Kidney epithelial cell (primary cell): Measurements from ENCODE around the gene URM1. TPM values are rescaled to one million over a fixed set of nuclear protein-coding genes. Genes with fewer than 3 reads are reported as not detected.

Source experiments
- DNase-seq: peaks from one replicate; pipeline ENCODE4 v3.0.0-alpha.2; 2010; ENCODE audit warnings: low read depth
- H3K27me3 ChIP-seq: 2 replicates; pipeline ENCODE4 v1.6.0; 2011; ENCODE audit warnings: low read length; ENCODE audit not compliant: control insufficient read depth, insufficient read depth
- H3K36me3 ChIP-seq: 2 replicates; pipeline ENCODE4 v1.5.1; 2011; ENCODE audit warnings: low read length; ENCODE audit not compliant: control insufficient read depth, insufficient read depth
- H3K4me3 ChIP-seq: 2 replicates; pipeline ENCODE4 v1.5.1; 2011; ENCODE audit warnings: low read depth, mild to moderate bottlenecking, control low read depth, low read length
- CTCF ChIP-seq: IDR thresholded peaks from 2 replicates; pipeline ENCODE4 v1.5.1; 2011; ENCODE audit warnings: mild to moderate bottlenecking, moderate library complexity, low read length, control low read depth, inconsistent platforms; ENCODE audit not compliant: insufficient read depth, poor library complexity, severe bottlenecking
- total RNA-seq: library from RNA; depleted of rRNA; stranded (reverse); fragments of >200 nt; gene quantifications from 2 replicates; pipeline ENCODE4 v1.2.3, GENCODE V29; 2015

The URM1 gene
- total RNA-seq, 1 donor from 2014 or later = 49.9 TPM

GRCh38 chr9:128360826-128361225 is 10.3 kb upstream of the URM1 start:
- no peaks in the 10 kb centered on the region for H3K36me3 ChIP-seq
- H3K27me3 ChIP-seq = no peaks in the 10 kb centered on the region
- no peak for TF ChIP-seq CTCF
- no peak for DNase-seq
- no peak overlapping the region for H3K4me3 ChIP-seq

- DNase-seq = no peak
- Histone ChIP-seq H3K27me3 (no peaks in the 10 kb centered on the region), H3K4me3 (no peak overlapping the region), H3K36me3 (no peaks in the 10 kb centered on the region)
- no peak for TF ChIP-seq CTCF
Observed at GRCh38 chr9:128361296-128361985, 9.7 kb upstream of the URM1 start.

DNA sequence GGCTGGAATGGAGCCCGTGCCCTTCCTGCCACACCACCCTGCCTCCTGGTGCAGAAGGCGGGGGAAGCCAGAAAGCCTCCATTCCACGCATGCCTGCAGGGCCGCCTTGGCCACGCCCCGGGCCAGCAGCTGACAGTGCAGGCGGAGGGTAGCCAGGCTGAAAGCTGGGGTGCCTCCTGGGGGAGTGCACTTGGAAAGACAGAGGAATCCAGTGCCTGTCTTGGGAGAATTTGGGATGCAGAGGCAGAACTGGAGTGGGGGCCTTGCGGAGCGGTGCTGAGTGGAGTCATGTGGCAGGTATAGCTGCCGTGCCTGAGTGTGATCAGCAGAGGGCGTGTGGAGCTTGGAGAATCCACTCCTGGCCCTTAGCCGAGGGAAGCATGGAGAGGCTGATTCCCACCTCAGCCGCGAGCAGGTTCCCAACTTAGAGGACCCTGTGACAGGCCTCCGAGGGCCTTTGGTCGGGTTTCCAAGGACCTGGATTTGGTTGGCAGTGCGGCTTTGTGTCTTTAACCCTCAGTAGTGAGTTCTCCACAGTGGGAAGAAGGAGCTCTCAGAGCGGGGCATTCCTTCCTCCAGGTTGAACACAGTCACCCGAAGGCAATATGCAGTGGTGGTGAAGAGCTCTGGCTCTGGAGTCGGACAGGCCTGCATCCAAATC is 9.1 kb upstream of the URM1 start:
- no peak for DNase-seq
- no peaks in the 10 kb centered on the region for H3K27me3 ChIP-seq
- no peaks in the 10 kb centered on the region for H3K36me3 ChIP-seq
- TF ChIP-seq CTCF = peak; percentile 91
- peak overlapping the region; percentile 21 for H3K4me3 ChIP-seq

DNA sequence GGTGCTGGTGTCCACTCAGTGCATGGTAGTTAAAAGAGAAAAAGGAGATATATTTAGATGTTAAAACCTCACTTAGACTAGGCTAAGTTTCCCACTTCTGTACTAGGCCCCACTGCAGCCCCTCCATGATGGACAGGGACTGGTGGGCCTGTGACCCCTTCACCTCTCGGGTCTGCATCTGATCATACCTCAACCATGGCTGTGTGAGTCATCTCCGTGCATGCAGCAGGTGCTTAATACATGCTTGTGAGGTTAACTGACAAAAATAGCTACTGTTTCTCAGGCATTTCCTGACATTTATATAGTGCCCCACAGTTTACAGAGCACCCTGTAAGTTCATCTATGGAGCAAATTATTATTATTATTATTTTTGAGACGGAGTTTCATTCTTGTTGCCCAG is 8.4 kb upstream of the URM1 start:
- Histone ChIP-seq H3K4me3 (no peak overlapping the region), H3K27me3 (no peaks in the 10 kb centered on the region), H3K36me3 (no peaks in the 10 kb centered on the region)
- no peak for DNase-seq
- TF ChIP-seq CTCF = no peak

DNA sequence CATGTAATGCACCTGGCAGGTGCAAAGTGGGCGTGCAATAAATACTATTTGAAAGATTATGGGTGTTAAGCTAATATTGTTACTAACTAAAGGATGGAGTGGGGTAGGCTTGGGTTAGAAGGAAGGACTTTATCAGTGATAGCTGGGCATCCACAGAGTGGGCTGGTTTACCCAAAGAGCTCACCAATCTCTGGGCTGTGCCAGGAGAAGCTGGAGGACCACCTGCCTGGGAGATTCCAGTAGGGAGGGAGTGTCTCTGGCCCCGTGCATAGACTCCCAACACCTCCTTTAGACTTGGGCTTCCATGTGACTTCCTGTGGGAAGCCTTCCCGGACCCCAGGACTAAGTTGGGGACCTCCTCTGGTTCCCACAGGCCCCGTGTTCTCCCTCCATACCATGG is 5.6 kb upstream of the URM1 start:
- no peak overlapping the region for H3K4me3 ChIP-seq
- no peak for TF ChIP-seq CTCF
- no peaks in the 10 kb centered on the region for H3K36me3 ChIP-seq
- H3K27me3 ChIP-seq = no peaks in the 10 kb centered on the region
- DNase-seq = no peak
